MG63 (cell line): Measurements from ENCODE around the gene HVCN1. TPM values are rescaled to one million over a fixed set of nuclear protein-coding genes. Genes with fewer than 3 reads are reported as not detected.

ENCODE experiments used
- DNase-seq: peaks from one replicate; pipeline ENCODE4 v3.0.0-alpha.2; 2020
- H3K27me3 ChIP-seq: fragments of 250-450 bp; sonication (Bioruptor Pico); 2 replicates; pipeline ENCODE4 v1.5.1; 2020; ENCODE audit warnings: mild to moderate bottlenecking, moderate library complexity
- H3K36me3 ChIP-seq: fragments of 250-450 bp; sonication (Bioruptor Pico); 2 replicates; pipeline ENCODE4 v1.5.1; 2020; ENCODE audit warnings: mild to moderate bottlenecking, moderate library complexity
- H3K4me3 ChIP-seq: fragments of 250-450 bp; sonication (Bioruptor Pico); 2 replicates; pipeline ENCODE4 v1.5.1; 2020; ENCODE audit warnings: mild to moderate bottlenecking, moderate library complexity
- H3K9me3 ChIP-seq: fragments of 250-450 bp; sonication (Bioruptor Pico); 2 replicates; pipeline ENCODE4 v1.5.1; 2020; ENCODE audit warnings: mild to moderate bottlenecking, moderate library complexity
- total RNA-seq: library from RNA; depleted of rRNA; stranded (reverse); fragments of >200 nt; shearing (Covaris generic); gene quantifications from 2 replicates; pipeline ENCODE4 v1.2.3, GENCODE V29; 2014; ENCODE audit warnings: low replicate concordance

The HVCN1 gene
- total RNA-seq, 1 experiment from 2014 or later: not detected

DNA sequence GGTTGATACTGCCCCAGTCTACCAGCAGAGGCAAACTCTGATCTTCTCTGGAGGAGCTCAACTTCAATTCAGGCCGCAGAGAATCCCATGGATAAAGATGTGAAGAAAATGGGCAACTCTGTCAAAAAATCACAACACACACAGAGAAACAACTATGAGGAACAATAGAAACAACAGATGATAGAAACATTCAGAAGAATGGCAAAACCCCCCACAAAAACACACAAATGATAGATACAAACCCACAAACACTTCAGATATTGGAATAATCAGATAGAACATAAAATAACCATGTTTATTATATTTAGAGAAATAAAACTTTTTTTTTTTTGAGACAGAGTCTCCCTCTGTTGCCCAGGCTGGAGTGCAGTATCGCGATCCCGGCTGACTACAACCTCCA, 20.0 kb upstream of the HVCN1 start:
- no peaks in the 10 kb centered on the region for H3K9me3 ChIP-seq
- no peak overlapping the region for H3K4me3 ChIP-seq
- no peaks in the 10 kb centered on the region for H3K27me3 ChIP-seq
- H3K36me3 ChIP-seq: no peaks in the 10 kb centered on the region
- DNase-seq: no peak

- DNase-seq: no peak
- Histone ChIP-seq H3K4me3 (no peak overlapping the region), H3K9me3 (no peaks in the 10 kb centered on the region), H3K36me3 (no peaks in the 10 kb centered on the region), H3K27me3 (no peaks in the 10 kb centered on the region)
These were observed 16.4 kb upstream of the HVCN1 start for GRCh38 chr12:110705309-110705708.

DNA sequence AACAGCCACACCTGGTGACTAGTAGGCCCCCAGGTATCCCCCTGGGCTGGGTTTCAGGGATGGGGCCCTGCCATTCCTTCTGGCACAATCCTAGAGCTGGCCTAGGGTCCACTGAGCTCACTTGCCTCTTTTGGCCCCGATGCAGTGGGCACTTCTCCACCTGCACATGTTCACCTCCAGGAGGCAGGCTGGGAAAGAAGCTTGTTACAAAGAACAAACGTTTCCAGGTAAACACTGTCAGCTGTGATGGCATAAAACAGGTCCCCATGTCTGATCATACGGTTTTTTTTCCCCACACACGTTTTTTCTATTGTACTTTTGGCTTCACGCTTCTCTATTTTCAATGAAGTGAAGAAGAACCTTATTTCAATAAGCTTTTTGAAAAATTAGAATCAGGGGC, 15.8 kb upstream of the HVCN1 start:
- DNase-seq: no peak
- no peaks in the 10 kb centered on the region for H3K36me3 ChIP-seq
- H3K27me3 ChIP-seq: no peaks in the 10 kb centered on the region
- H3K4me3 ChIP-seq: no peak overlapping the region
- no peaks in the 10 kb centered on the region for H3K9me3 ChIP-seq

DNA sequence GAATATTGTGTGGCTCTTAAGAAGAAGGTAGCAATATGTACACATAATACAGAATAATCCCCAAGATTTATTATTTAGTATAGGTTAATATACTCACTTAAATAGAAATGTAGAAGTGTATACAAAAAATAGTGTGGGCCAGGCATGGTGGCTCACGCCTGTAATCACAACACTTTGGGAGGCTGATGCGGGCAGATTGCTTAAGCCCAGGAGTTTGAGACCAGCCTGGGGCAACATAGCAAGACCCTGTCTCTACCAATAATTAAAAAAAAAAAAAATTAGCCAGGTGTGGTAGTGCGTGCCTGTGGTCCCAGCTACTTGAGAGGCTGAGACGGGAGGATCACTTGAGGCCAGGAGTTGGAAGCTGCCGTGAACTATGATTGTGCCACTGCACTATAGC, 15.3 kb upstream of the HVCN1 start:
- no peaks in the 10 kb centered on the region for H3K36me3 ChIP-seq
- DNase-seq: no peak
- no peak overlapping the region for H3K4me3 ChIP-seq
- H3K9me3 ChIP-seq: no peaks in the 10 kb centered on the region
- H3K27me3 ChIP-seq: no peaks in the 10 kb centered on the region

DNA sequence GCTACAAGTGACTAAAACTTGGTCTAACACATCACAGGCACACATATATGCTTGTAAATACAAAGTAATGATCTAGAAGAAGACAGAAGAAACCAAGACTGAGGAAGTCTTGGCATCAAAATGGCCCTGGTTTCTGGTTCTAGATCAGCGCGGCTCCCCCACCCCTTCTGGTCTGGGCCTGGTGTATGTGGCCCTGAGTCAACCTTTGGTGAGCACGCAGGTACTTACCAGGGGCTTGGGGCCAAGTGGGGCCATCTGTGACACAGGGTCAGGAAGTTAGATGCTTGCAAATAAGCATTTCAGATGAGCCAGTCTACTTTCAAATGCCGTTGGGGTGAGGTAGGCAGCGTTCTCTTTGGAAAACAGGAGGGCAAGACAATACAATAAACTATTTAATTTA, 13.2 kb upstream of the HVCN1 start:
- no peak for DNase-seq
- H3K4me3 ChIP-seq: no peak overlapping the region
- H3K9me3 ChIP-seq: no peaks in the 10 kb centered on the region
- H3K36me3 ChIP-seq: no peaks in the 10 kb centered on the region
- H3K27me3 ChIP-seq: no peaks in the 10 kb centered on the region

DNA sequence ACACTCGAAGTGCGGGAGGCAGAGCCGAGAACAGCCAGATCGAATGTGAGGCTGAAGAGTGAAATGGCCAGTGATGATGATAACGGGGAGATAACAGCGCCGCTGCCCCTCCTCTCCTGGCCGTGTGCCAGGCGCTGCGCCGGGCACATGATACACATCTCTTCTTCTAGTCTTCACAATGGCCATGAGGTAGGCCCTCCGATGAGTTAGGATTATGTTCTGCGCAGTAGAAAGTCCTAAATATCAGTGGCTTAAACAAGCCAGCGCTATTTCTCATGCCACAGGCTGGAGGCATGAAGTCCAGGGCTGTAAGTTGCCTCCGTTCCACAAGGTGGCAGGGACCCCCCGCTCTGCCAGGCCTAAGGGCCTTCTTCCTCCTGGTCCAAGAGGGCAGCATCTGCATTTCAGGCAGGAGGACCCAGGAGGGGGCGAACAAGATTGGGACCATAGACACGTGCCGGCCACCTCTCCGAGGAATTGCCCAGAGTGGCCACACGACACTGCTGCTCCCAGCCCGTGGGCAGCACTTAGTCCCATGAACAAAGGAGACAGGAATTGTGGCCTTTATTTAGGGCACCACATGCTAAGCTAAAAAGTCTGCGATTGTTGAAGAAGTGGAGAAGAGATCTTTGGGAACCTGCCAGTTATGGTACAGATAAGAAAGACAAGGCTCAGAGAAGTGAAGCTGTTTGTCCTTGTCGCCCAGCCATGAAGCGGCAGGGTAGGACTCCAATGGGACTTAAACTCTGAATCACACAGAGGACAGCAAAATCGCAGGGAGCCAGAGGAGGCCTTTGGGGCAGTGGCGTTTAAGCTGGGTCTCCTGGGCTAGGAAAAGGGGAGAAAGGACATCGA, 10.9 kb upstream of the HVCN1 start:
- Histone ChIP-seq H3K36me3 (no peaks in the 10 kb centered on the region), H3K27me3 (no peaks in the 10 kb centered on the region), H3K9me3 (no peaks in the 10 kb centered on the region), H3K4me3 (no peak overlapping the region)
- no peak for DNase-seq

DNA sequence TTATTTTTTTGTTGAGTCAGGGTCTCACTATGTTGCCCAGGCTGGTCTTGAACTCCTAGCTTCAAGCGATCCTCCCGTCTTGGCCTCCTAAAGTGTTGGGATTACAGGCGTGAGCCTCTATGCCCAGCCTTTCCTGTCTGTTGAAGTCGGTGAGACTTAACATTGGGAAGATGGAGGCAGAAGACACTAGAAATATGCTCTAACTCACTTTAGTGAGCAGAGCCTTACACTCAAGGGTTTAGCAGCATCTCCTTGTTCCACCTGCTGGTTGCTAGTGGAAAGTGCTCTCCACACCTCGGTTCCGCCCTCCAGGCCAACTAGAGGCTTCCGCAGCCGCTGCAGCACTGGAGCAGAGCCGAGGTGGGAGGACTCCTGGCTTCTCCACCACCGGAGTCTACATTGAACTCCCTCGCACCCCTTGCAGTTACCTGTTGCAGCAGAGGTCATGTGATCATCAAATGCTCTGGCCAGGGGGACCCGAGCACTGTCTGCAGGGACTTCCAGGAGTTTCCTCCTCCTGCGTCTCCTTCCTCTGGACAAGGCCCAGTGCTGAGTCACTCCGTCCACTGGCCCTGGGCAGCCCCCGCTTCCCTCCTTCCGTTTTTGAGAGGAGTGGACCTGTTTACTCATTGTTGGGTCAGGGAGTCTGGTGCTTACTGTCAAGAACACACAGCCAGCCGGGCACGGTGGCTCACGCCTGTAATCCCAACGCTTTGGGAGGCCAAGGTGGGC, 9.4 kb upstream of the HVCN1 start:
- no peaks in the 10 kb centered on the region for H3K9me3 ChIP-seq
- no peaks in the 10 kb centered on the region for H3K36me3 ChIP-seq
- 0 out of 2 replicates have a peak overlapping the region, but pooled peaks have one; percentile 5 for H3K4me3 ChIP-seq
- H3K27me3 ChIP-seq: no peaks in the 10 kb centered on the region
- peak; percentile 80 for DNase-seq

GRCh38 chr12:110697236-110697635, 8.3 kb upstream of the HVCN1 start:
- no peak for DNase-seq
- H3K9me3 ChIP-seq: no peaks in the 10 kb centered on the region
- no peak overlapping the region for H3K4me3 ChIP-seq
- H3K27me3 ChIP-seq: no peaks in the 10 kb centered on the region
- H3K36me3 ChIP-seq: no peaks in the 10 kb centered on the region

- no peak for DNase-seq
- no peaks in the 10 kb centered on the region for H3K36me3 ChIP-seq
- no peaks in the 10 kb centered on the region for H3K27me3 ChIP-seq
- no peaks in the 10 kb centered on the region for H3K9me3 ChIP-seq
- H3K4me3 ChIP-seq: no peak overlapping the region
These were observed 7.4 kb upstream of the HVCN1 start for GRCh38 chr12:110696283-110696682.

DNA sequence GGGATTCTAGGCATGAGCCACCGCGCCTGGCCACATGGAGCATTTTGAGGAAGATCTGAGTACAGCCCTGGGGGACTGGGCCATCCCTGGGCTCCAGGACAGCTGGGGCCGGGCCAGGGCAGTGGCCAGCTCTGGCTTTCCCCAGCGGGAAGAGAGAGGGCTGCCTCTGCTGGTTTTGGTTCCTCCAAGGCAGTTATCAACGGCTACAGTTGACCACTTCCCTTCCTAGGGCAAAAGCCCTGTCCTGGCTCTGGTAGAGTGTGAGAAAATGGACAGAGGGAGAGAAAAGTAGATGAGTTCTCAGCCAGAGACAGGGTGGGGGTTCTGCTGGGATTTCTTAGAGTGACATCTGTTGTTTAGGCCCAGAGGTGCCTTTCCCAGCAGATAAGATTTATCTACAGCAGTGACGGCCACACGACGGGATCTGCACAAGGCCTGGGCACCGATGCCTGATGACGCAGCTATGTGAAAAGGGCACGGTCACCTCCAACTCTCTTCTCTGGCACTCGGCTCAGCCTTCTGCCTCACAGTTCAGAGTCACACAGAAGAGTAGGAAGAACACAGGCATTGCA, 5.5 kb upstream of the HVCN1 start:
- H3K27me3 ChIP-seq: no peaks in the 10 kb centered on the region
- no peak for DNase-seq
- no peaks in the 10 kb centered on the region for H3K36me3 ChIP-seq
- no peak overlapping the region for H3K4me3 ChIP-seq
- no peaks in the 10 kb centered on the region for H3K9me3 ChIP-seq

- Histone ChIP-seq H3K36me3 (no peaks in the 10 kb centered on the region), H3K4me3 (no peak overlapping the region), H3K27me3 (0 out of 2 replicates have a peak, but pooled peaks cover under 1% of the 10 kb centered on the region), H3K9me3 (no peaks in the 10 kb centered on the region)
- no peak for DNase-seq
These were observed 4.8 kb upstream of the HVCN1 start for GRCh38 chr12:110693731-110694130.

- H3K9me3 ChIP-seq: no peaks in the 10 kb centered on the region
- no peak for DNase-seq
- H3K4me3 ChIP-seq: no peak overlapping the region
- no peaks in the 10 kb centered on the region for H3K36me3 ChIP-seq
- peaks cover 7% of the 10 kb centered on the region; the same call in 1 of the 2 replicates for H3K27me3 ChIP-seq
These were observed 1.2 kb upstream of the HVCN1 start for GRCh38 chr12:110690127-110690430.

- no peaks in the 10 kb centered on the region for H3K36me3 ChIP-seq
- no peak overlapping the region for H3K4me3 ChIP-seq
- H3K27me3 ChIP-seq: peaks cover 7% of the 10 kb centered on the region; the same call in 1 of the 2 replicates
- no peaks in the 10 kb centered on the region for H3K9me3 ChIP-seq
- DNase-seq: peak; percentile 19
These were observed 589 bp upstream of the HVCN1 start for GRCh38 chr12:110689281-110690126.

GRCh38 chr12:110687396-110688169, 1.3 kb downstream of the HVCN1 start:
- Histone ChIP-seq H3K4me3 (no peak overlapping the region), H3K36me3 (no peaks in the 10 kb centered on the region), H3K9me3 (no peaks in the 10 kb centered on the region), H3K27me3 (peaks cover 7% of the 10 kb centered on the region; the same call in 1 of the 2 replicates)
- no peak for DNase-seq

DNA sequence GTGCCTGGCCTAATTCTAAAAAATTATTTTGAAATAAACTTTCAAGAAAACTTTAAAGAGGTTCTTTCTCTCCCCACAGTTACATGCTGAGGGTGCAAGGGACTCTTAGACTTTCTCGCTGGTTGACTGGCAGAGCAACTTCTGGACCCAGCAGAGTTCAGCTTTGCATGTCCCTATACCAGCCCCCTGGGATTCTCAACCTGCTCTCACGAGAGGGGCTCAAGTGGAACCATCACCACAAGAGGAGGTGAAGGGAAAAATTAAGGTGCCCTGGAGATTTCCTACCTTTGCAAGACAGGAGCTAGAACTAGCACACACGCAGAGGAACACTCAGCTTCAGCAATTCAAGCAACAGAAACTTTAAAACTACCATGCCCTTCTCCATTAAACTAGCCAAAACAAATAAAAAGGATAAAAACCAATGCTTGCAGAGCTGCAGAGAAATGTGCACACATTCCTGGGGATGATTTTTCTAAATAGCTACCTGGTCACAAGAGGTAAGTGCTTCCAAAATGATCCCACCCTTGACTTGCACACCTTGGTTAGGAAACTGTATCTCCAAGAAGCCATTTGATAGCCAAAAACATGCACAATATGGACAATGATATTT, 2.5 kb downstream of the HVCN1 start:
- H3K4me3 ChIP-seq: no peak overlapping the region
- no peaks in the 10 kb centered on the region for H3K9me3 ChIP-seq
- H3K36me3 ChIP-seq: no peaks in the 10 kb centered on the region
- H3K27me3 ChIP-seq: peaks cover 7% of the 10 kb centered on the region; the same call in 1 of the 2 replicates
- no peak for DNase-seq
